GM19455 (cell line): Measurements from ENCODE around the gene ARPC4.

Source experiments
- ATAC-seq: cut with Tn5 transposase; IDR thresholded peaks from one replicate; pipeline ENCODE4 v1.9.1; 2021; ENCODE audit not compliant: unreplicated experiment

Gene ARPC4

DNA sequence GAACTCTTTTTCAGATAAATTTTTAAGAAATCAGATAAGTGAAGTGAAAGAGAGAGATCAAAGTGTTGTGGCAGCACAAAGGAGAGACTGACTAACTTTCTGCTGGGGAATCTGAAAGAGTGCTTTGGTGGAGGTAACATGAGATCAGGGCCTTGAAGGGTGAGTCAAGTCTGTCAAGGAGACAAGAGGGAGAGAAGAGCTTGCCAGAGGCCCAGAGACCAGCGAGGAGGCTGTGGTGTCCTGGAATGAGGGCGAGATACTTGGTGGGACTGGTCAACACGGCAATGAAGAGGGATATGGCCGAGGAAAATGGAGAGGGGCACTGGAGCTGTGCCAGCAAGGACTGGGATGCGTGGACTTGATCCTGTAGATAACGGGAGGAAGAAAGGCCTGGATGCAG is 5.2 kb upstream of the ARPC4 start:
- no peak for ATAC-seq

DNA sequence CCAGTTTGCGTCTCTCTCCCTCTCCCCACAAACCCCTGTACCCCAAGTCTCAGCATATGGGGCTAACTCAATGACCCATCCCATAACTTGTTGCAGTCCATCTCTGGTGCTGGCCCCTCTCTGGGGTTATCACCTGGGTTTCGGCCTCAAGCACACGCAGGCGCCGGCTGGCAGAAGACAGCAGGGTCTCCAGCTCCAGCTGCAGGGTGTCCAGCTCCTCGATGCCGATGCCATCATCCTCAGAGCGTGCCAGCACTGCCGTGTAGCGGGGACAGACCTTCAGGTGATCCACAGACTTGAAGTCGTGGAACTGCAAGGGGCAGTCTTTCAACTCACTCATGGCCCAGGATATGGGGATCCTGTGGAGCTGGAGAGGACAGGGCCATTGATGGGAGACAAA is 1.8 kb upstream of the ARPC4 start:
- no peak for ATAC-seq

DNA sequence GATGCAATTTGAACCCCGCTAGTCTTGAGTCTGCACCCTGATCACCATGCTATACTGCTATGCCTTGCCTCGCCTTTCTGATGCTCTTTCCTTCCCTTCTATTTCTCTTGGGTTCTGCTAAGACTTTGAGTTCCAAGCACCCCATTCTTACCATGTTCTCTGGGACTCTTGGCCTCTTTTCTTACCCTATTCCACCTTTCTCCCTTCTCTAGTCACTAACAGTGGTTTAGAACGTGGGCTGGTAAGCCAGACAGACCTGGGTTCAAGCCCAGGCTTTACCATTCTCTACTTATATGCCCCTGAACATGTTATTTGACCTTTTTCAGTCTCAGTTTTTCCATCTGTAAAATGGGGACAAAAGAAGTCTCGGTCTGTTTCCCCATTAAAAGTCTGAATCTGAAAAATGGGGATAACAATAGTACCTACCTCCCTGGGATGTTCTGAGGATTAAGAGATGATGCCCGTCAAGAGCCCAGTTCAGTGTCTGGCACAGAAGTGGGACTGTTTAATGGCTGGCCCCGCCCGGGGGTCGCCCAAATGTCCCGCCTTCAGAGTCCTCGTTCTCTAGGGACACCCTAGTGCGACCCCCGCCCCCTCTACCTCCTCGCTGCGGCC is 985 bp upstream of the ARPC4 start:
- no peak for ATAC-seq

DNA sequence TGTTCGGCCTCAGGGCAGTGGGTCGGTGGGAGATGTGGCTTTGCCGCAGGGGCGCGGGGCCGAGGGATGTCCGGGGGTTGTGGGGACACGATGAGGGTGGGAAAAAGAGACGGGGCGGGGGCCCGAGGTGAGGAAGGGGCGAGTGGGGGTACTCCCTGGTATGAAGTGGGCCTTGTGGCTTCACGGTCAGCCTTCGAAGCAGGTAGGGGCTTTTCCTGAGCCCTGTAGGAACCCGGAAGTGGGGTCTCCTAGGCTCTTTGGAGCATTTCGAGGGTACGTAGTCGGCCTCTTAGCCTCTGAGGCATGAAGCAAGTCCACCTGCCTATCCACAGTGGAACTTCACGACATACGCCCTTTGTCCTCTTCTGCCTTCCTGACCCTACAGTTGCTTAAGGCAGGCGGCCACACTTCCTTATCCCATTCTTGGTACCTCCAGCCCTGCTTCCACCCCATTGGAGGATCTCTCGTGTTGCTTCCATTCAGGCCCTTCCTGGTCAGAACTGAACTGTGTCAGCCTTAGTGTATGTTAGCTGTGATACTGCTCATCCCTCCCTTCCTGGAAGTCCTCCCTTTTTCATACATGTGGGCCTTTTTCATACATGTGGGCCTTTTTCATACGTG is 389 bp downstream of the ARPC4 start:
- no peak for ATAC-seq

DNA sequence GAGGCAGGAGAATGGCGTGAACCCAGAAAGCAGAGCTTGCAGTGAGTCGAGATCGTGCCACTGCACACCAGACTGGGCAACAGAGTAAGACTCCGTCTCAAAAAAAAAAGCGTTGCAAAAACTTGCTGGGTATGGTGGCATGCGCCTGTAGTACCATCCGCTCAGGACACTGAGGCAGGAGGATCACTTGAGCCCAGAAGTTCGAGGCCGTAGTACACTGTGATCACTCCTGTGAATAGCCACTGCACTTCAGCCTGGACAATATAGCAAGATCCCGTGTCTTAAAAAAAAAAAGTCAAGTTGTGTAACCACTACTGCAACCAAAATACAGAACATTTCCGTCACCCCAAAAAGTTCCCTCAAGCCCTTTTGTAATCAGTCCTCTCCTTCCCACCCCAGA is 1.5 kb downstream of the ARPC4 start:
- ATAC-seq: no peak

DNA sequence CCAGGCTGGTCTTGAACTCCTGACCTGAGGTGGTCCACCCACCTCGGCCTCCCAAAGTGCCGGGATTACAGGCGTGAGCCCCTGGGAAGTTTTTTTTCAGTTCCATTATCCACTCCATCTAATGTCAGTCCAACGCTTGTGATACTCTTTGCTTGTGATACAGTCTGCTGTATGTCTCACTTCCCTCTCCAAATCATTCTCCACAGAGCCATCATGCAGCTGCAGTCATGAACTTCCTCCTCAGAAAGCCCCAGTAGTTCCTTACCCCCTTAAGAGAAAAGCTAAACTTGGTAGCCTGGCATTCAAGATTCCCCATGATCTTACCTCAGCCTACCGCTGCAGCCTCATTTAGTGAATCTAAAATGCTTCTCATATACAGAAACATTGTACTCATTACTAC is 2.3 kb downstream of the ARPC4 start:
- no peak for ATAC-seq

DNA sequence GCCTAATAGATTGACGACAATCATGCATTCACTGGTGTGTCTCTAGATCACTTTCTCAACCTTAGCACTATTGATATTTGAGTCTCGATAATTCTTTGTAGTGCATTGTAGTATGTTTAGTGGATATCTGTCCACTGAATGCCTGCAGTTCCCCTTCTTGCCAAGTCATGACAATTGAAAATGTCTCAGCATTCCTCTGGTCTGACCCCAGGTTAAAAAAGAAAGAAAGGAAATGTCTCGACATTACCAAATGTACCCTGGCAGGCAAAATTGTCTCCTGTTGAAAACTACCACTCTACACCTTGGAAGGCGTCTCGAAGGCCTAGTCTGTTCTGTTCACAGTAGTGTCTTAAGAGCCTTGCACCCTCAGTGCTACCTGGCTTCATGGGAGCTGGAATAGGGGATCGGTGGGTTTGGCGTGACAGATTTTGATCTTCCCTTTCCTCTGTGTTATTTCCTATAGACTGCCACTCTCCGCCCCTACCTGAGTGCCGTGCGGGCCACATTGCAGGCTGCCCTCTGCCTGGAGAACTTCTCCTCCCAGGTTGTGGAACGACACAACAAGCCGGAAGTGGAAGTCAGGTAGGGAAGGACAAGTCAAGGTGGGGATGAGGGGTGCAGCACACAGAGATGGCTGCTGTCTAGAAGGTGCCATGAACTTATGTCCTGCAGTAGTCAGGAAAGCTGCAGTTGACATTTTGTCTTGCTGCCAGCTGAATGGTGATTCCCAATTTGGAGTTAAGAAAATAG is 4.5 kb downstream of the ARPC4 start:
- ATAC-seq: no peak

DNA sequence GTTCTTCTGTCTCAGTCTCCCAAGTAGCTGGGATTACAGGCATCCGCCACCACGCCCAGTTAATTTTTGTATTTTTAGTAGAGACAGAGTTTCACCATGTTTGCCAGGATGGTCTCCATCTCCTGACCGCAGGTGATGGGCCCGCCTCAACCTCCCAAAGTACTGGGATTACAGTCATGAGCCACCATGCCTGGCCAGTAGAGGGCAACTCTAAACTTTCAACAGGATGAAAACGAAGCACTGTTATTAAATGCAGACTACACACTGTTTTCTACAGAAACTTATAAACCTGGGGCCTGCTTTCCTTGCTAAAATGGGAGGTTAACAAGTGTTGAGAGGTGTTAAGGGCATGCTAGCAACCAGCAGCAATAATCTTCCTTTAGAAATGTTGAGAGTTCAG is 7.6 kb downstream of the ARPC4 start:
- no peak for ATAC-seq

DNA sequence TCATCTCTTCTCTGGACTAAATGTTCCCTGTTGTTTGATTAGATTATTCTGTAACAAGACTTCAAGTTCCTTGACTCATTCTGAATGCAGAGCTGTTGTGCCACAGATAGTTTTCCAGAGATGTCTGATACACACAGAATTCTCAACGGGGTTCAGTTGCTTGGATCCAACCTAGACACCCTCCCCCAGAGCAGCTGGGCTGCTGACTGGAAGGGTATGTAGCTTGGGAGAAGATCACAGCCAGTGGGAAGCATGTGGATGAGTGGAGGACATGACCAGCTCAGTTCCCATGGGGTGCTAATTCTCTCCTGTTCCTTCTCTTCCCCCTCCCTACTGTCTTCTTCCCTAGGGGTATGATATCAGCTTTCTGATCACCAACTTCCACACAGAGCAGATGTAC is 10.6 kb downstream of the ARPC4 start:
- no peak for ATAC-seq

DNA sequence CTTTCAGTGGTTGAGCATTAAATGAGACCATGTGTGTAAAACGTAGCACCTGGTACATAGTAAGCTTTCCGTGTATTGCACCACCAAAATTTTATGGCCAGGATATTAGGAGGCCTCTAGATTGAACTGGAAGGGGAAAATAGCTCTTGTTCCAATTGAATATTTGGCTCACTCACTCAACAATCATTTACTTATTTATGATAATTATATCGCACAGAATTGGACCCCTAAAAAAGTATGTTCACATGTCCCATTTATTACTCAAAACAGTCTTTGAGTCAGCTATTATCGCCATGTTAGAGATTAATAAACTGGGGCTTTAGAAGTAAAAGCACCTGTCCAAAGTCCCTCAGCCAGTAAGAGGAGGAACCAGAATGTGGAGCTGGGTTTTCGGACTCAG is 12.1 kb downstream of the ARPC4 start:
- ATAC-seq: no peak

DNA sequence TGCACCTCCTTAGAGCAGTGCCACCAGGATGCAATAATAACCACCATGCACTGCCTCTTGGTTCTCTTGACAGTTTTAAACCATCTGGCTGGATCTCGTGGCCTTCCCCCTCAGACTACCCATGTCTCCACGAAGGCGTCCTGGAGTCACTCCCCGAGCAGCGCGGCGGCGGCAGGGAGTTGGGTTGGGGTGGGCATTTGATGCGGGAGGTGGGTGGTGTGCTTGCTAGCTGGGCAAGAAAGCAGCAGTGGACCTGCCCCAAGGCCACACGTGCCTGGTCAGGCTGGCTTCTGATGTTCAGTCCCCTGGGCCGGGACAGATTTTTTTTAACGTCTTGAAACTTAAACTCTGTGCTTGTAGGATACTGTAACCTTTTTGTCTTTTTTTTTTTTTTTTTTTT is 13.3 kb downstream of the ARPC4 start:
- ATAC-seq: no peak

DNA sequence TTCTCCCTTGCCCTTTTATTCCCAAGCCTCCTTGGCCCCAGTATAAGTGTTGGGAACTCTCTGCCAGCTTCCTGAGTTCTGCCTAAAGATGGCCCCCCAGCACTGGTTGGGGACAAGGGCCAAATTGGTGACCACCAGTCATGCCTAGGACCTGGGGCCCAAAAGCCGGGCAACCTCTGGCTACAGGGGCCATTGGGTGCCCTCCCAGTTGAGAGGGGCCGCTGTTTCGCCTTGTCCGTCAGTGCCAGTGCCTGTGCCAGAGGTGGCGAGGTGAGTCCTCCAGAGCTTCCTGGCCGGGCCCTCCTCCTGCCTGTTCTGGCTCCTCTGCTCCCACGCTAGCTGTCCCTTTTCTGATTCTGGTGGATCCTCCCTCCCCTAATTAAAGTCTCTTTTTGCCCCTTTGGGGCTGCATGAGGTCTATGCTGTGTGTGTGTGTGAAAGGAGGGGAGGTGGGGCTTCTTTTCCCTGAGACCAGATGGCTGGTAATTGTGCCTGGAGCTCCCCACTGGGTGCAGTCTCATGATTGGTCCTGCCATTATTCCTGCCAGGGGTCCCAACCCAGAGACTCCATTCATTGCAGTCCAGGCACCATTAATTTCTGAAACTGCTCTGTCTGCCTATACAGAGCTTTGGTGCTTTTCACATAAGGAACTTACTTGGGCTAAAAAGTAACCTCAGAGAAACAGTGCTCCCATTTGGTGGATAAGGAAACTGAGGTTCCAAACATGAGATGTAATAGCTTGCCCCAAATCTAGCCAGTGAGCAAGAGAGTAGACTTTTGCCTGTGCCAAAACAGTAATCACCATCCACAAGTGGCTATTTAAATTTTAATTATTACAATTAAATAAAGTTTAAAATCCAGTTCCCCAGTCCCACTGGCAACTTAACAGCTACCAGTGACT is 14.1 kb downstream of the ARPC4 start:
- ATAC-seq: no peak

DNA sequence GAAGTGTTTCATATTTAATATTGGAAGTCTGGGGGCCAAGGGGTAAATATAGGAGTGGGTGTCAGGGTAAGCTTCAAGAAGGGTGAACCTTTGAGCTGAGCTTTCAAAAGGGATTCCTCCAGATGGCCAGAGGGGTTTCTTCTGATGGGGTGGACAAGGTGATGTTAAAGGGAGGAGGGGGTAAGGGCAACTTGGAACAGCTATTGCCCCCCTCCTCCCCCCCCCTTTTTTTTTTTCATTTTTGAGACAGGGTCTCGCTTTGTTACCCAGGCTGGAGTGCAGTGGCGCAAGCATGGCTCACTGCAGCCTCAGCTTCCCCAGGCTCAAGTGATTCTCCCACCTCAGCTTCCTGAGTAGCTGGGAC is 15.1 kb downstream of the ARPC4 start:
- ATAC-seq: no peak

DNA sequence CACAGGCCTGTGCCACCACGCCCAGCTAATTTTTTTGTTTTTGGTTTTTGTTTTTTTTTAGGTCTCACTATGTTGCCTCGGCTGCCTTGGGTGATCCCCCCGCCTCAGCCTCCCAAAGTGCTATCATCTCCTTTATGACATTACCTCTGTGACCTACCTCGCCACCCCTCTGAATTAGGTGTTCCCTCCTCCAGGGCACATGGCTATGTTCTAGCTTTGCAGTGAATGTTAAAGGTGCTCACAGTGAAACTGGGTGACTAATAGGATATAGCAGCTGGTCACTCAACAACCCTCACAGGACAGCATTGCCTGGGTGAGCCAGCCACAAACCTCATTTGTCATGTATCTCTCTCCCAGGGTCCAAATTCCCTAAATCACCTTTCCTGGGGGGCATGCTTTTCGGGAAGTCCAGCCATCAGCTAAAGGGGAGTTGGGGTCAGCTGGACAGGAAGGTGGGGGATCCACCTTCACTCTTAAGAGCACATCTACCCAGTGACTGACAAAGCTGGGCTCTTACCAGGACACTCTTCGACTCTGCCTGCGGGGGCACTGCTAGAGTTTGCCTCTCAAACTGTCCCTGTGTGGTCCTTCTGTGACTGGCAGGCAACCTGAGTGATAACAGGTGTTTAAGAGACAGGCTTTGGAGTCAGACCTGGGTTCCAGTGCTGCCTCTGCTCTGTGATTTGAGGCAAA is 15.6 kb downstream of the ARPC4 start:
- no peak for ATAC-seq

DNA sequence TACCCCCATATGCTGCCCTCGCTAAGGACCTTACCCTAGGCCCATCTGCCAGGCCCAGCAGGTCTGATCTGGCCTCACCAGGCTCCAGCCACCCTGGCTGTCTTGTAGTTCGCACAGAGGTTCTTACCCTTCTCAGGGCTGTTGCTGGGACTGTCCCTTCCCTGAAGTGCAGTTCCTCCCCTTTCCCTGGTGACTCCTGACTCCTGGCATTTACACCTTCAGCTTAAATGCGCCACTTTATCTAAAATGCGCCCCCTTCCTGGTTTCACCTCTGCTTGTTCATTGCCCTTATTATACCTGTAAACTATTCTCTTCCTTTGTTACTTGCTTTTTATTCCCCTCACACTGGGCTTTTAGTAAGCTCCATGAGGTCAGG is 16.3 kb downstream of the ARPC4 start:
- no peak for ATAC-seq

DNA sequence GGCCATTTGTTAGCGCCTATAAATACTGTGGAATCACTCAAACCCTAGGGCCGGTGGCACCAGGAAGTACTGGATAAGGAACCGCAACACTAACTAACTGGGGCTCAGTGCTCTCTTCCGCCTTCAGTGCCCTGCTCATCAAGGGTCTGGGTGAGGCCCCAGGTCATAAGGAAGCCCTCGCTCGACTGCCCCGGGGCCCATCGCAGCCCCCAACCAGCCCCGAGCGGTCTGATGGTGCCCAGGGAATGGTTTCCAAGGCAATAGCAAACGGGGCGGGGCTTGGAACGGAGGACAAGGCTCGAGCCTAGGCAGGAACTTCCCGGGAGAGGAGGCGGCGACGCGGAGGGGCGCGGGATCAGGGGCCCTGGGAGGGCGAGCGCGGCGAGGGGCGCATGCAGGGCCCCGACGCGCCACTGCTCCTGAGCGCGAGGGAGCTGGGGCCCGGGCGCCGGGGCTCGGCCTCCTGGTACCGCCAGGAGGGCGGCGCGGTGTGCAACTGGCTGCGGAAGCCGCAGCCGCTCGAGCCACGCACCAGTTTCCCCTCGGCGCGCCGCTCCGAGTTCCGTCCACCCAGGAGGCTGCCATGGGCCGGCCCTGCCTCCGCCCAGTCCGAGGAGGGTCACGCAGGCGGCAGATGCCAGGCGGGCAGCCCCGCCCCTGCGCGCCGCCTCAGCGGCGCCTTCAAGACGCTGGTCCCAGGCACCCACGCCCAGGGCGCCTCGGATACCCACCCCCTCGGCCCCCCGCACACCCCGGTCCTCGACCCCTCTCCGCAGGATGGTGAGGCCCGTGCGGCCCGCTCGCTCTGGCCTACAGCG is 16.9 kb downstream of the ARPC4 start, which contains the start of gene TTLL3:
TSS of gene TTLL3 (plus strand) at position 648 of the 818 bp plus-strand sequence. CDS start 400 bp downstream, outside the sequence.
- ATAC-seq: peak; percentile 49

DNA sequence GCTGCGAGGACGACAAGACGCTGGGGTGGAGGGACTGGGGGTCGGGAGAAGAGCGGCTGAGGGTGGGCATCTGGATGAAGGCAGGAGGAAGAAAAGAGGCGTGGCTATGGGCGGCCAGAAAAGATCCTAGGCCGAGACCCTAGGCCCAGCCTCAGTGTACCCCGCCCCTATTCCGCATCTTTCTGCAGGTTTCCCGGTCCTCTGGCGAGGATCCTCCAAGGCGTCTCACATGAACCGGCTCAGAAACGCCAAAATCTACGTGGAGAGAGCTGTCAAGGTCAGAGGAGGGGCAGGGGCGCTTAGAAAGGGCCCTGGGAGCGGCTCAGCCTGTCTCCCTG is 17.5 kb downstream of the ARPC4 start:
- no peak for ATAC-seq

DNA sequence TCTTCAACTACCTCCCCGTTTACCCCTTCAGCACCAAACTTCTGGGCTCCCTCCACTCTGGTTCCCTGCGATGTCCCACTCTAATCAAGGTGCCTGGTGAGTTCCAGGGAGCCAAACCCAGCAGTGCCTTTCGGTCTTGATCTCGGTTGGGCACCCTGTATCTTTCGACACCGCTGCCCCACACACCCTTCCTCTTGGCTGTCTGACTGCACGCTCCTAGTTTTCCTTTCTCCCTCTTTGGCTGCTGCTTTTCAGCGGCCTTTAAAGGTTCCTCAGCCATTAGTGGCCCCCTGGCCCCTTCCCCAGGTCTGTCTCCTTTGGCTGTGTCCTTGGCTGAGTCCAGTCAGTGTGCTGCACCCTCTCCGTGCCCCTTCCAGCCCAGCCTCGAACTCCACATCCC is 18.0 kb downstream of the ARPC4 start:
- no peak for ATAC-seq

DNA sequence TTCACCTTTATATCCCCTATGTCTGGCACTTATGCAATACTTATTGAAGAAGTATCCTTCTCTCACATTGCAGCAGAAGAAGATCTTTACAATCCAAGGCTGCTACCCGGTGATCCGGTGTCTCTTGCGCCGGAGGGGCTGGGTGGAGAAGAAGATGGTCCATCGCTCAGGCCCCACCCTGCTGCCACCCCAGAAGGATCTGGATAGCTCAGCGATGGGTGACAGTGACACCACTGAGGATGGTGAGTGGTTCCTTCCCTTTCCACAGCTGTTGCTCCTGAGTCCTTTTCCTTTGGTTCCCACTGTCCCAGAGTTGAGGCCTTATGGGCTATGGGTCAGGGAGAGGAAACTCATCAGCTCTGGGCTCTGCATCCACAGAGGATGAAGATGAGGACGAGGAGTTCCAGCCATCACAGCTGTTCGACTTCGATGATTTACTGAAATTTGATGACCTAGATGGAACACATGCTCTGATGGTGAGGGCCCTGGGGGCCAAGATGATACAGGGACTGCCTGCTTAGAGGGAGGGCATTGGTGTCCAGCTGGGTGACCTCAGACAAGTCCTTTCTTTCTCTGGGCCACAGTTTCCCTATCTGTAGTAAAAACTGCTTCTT is 20.1 kb downstream of the ARPC4 start:
- ATAC-seq: no peak

DNA sequence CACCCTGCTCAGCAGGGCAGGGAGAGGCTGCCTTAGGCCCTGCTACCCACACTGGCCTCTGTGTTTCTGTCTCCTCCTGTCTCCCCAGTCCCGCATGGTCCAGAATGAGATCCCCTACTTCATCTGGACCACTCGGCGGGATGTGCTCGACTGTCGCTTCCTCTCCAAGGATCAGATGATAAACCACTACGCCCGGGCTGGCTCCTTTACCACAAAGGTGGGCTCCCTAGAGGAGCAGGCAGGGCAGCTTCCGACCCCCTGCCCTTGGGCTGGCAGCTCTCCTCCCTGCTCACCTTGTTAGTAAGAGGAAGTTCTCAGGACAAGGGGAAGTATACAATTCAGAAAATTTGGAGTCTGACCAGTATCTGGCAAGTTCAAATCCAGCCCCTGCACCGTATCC is 23.1 kb downstream of the ARPC4 start:
- ATAC-seq: no peak
